HG03196 (cell line): Measurements from ENCODE around the gene NR1D2.

Source experiments
- ATAC-seq: cut with Tn5 transposase; IDR thresholded peaks from one replicate; pipeline ENCODE4 v1.9.1; 2021; ENCODE audit not compliant: unreplicated experiment

NR1D2 gene

GRCh38 chr3:23928524-23928923 is 16.6 kb upstream of the NR1D2 start:
- no peak for ATAC-seq

GRCh38 chr3:23931597-23931996 is 13.5 kb upstream of the NR1D2 start:
- no peak for ATAC-seq

GRCh38 chr3:23932571-23932970 is 12.5 kb upstream of the NR1D2 start:
- ATAC-seq, result no peak

GRCh38 chr3:23934253-23934652 is 10.8 kb upstream of the NR1D2 start:
- ATAC-seq, result no peak

- ATAC-seq, result no peak
Observed at GRCh38 chr3:23937296-23937695, 7.8 kb upstream of the NR1D2 start.

GRCh38 chr3:23938688-23939087 is 6.4 kb upstream of the NR1D2 start:
- no peak for ATAC-seq

- ATAC-seq, result no peak
Observed at GRCh38 chr3:23940775-23941174, 4.3 kb upstream of the NR1D2 start.

- ATAC-seq, result no peak
Observed at GRCh38 chr3:23941440-23941839, 3.6 kb upstream of the NR1D2 start.

GRCh38 chr3:23942546-23942945 is 2.5 kb upstream of the NR1D2 start:
- no peak for ATAC-seq

GRCh38 chr3:23944007-23944783 is 891 bp upstream of the NR1D2 start:
- no peak for ATAC-seq

GRCh38 chr3:23945663-23945912 is 502 bp downstream of the NR1D2 start:
- ATAC-seq, result no peak

GRCh38 chr3:23945913-23946687 is 1.0 kb downstream of the NR1D2 start:
- peak; percentile 75 for ATAC-seq

GRCh38 chr3:23948761-23949160 is 3.7 kb downstream of the NR1D2 start:
- ATAC-seq, result no peak

GRCh38 chr3:23949784-23950183 is 4.7 kb downstream of the NR1D2 start:
- peak; percentile 24 for ATAC-seq

- ATAC-seq, result peak; percentile 33
Observed at GRCh38 chr3:23950293-23950692, 5.2 kb downstream of the NR1D2 start.

- ATAC-seq, result peak; percentile 52
Observed at GRCh38 chr3:23952646-23953045, 7.6 kb downstream of the NR1D2 start.

- no peak for ATAC-seq
Observed at GRCh38 chr3:23953523-23953922, 8.4 kb downstream of the NR1D2 start.

GRCh38 chr3:23954144-23954543 is 9.1 kb downstream of the NR1D2 start:
- no peak for ATAC-seq

- ATAC-seq, result no peak
Observed at GRCh38 chr3:23956701-23957100, 11.6 kb downstream of the NR1D2 start.

- ATAC-seq, result no peak
Observed at GRCh38 chr3:23959135-23959900, 14.2 kb downstream of the NR1D2 start.

GRCh38 chr3:23960649-23961048 is 15.6 kb downstream of the NR1D2 start:
- ATAC-seq, result no peak

- no peak for ATAC-seq
Observed at GRCh38 chr3:23961066-23961465, 16.0 kb downstream of the NR1D2 start.
